ENCODE measurements around the gene CHI3L2. TPM values are rescaled to one million over a fixed set of nuclear protein-coding genes. Genes with fewer than 3 reads are reported as not detected.

Gene CHI3L2
- total RNA-seq, result 1.3 and 1.8 TPM in 2 replicates

- H3K4me3 Mint-ChIP-seq (ENCODE audit: low read depth), result no peak within 1 kb of the TSS
- peaks cover 69% of the 10 kb centered on the region for H3K4me1 Mint-ChIP-seq (ENCODE audit: low read depth)
- DNase-seq (ENCODE audit: low spot score), result no peak
- H3K9me3 Mint-ChIP-seq, result no peaks in the 10 kb centered on the region
- H3K27ac Mint-ChIP-seq, result no peak within 1 kb of the TSS
- no peaks in the 10 kb centered on the region for H3K36me3 Mint-ChIP-seq (ENCODE audit: low read depth)
- intact Hi-C loops (cut with micrococcal nuclease), result loop anchor here (5.0 to 10.0 kb wide), 2 partner anchors 35 to 247 kb away; partner anchors contain the start of gene C1orf162
- H3K27me3 Mint-ChIP-seq (ENCODE audit: low read depth), result no peaks in the 10 kb centered on the region
Observed at GRCh38 chr1:111227434-111227833, at the start of gene CHI3L2. Gene CHI3L2 (plus strand): TSS chr1:111227713. CDS start chr1:111227730, 17 bp downstream.

- Mint-ChIP-seq H3K27me3 (ENCODE audit: low read depth) (no peaks in the 10 kb centered on the region), H3K9me3 (no peaks in the 10 kb centered on the region), H3K4me3 (ENCODE audit: low read depth) (no peak overlapping the region), H3K4me1 (ENCODE audit: low read depth) (peaks cover 11% of the 10 kb centered on the region), H3K36me3 (ENCODE audit: low read depth) (peaks cover 60% of the 10 kb centered on the region), H3K27ac (no peak overlapping the region)
- intact Hi-C loops (cut with micrococcal nuclease), result no loop called here
- no peak for DNase-seq (ENCODE audit: low spot score)
Observed at GRCh38 chr1:111179968-111180533, 47.5 kb upstream of the CHI3L2 start.

DNA sequence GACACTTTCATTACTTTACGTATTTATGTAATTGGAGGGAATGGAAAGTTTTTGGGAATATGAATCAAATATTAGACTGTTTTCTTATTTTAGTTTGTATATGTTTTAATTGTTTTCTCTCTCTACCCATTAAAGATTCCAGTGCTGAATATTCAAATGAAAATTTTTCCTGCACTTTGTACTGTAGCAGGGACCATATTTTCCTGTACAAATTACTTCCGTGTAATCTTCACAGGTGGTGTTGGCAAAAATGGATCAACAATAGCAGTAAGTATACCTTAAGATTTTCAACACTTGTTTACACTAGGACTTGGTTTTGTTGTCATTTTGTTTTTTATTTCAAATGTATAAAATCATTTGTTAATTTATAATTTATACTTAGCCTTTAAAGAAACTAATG, 45.5 kb upstream of the CHI3L2 start:
- Mint-ChIP-seq H3K27ac (no peak overlapping the region), H3K4me3 (ENCODE audit: low read depth) (no peak overlapping the region), H3K4me1 (ENCODE audit: low read depth) (peaks cover 20% of the 10 kb centered on the region), H3K9me3 (no peaks in the 10 kb centered on the region), H3K27me3 (ENCODE audit: low read depth) (no peaks in the 10 kb centered on the region), H3K36me3 (ENCODE audit: low read depth) (peaks cover 76% of the 10 kb centered on the region)
- intact Hi-C loops (cut with micrococcal nuclease), result no loop called here
- DNase-seq (ENCODE audit: low spot score), result no peak

DNA sequence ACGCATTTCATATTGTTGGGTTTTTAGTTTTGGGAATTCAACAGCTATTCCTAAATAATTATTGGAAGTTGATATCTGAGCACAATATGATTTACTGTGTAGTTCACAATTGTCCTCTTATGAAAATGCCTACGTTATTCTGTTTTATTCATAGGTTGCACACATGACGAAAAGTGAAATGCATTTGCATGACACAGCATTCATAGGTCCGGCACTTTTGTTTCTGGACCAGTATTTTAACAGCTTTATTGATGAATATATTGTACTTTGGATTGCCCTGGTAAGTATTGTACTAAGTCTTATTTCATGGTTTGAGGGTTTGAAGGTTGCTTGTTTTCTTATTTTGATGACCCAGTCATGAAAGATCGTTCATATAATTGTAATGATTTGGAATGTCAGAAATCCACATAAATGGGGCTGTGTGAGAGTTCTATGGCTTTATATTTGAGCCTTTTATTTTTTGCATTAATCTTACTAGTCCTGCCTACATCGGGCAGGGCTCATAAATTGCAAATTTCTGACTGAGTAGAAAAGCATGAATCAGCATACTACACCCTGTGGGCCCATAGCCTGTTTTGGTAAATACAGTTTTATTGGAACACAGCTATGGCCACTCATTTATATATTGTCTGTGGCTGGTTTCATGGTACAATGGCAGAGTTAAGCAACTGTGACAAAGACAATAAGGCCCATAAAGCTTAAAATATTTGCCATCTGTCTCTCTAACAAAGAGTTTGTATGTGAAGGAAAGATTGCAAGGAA, 44.0 kb upstream of the CHI3L2 start:
- no peak for DNase-seq (ENCODE audit: low spot score)
- Mint-ChIP-seq H3K27ac (peak overlapping the region; percentile 62), H3K36me3 (ENCODE audit: low read depth) (peaks cover 82% of the 10 kb centered on the region), H3K4me1 (ENCODE audit: low read depth) (peaks cover 25% of the 10 kb centered on the region), H3K4me3 (ENCODE audit: low read depth) (no peak overlapping the region), H3K27me3 (ENCODE audit: low read depth) (no peaks in the 10 kb centered on the region), H3K9me3 (no peaks in the 10 kb centered on the region)
- intact Hi-C loops (cut with micrococcal nuclease), result no loop called here

GRCh38 chr1:111184663-111185062, 42.9 kb upstream of the CHI3L2 start:
- Mint-ChIP-seq H3K27me3 (ENCODE audit: low read depth) (no peaks in the 10 kb centered on the region), H3K27ac (no peak overlapping the region), H3K36me3 (ENCODE audit: low read depth) (peaks cover 86% of the 10 kb centered on the region), H3K9me3 (no peaks in the 10 kb centered on the region), H3K4me1 (ENCODE audit: low read depth) (peaks cover 32% of the 10 kb centered on the region), H3K4me3 (ENCODE audit: low read depth) (no peak overlapping the region)
- intact Hi-C loops (cut with micrococcal nuclease), result no loop called here
- no peak for DNase-seq (ENCODE audit: low spot score)

- H3K27ac Mint-ChIP-seq, result peak overlapping the region; percentile 24
- H3K4me1 Mint-ChIP-seq (ENCODE audit: low read depth), result peaks cover 79% of the 10 kb centered on the region
- no peak for DNase-seq (ENCODE audit: low spot score)
- no peaks in the 10 kb centered on the region for H3K27me3 Mint-ChIP-seq (ENCODE audit: low read depth)
- no peaks in the 10 kb centered on the region for H3K9me3 Mint-ChIP-seq
- intact Hi-C loops (cut with micrococcal nuclease), result loop anchor here (5.0 kb wide), 1 partner anchor 36 kb away; the partner anchor contains the start of gene CHI3L2
- peaks cover 99% of the 10 kb centered on the region for H3K36me3 Mint-ChIP-seq (ENCODE audit: low read depth)
- H3K4me3 Mint-ChIP-seq (ENCODE audit: low read depth), result no peak overlapping the region
Observed at GRCh38 chr1:111190931-111191451, 36.5 kb upstream of the CHI3L2 start.

DNA sequence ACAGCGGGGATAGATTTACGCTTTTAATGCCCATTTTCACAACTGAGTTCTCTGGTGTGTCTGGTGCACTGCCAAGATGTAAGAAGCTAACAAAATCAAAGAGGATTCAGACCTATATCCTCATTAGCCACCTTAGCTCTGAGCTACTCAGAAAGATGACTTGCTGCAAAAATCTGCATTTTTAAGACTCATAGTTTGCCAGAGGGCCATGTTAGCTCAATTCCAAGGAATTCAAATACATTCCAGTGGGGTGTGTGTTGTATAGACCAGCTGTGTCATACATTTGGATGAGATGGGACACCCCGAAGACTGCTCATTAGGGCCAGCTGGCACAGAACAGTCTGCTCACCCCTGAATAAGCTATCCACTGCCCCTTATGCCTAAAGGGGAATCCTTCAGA, 36.0 kb upstream of the CHI3L2 start:
- peak overlapping the region; percentile 24 for H3K27ac Mint-ChIP-seq
- H3K4me1 Mint-ChIP-seq (ENCODE audit: low read depth), result peaks cover 84% of the 10 kb centered on the region
- intact Hi-C loops (cut with micrococcal nuclease), result loop anchor here (5.0 kb wide), 1 partner anchor 36 kb away; the partner anchor contains the start of gene CHI3L2
- DNase-seq (ENCODE audit: low spot score), result no peak
- peaks cover 99% of the 10 kb centered on the region for H3K36me3 Mint-ChIP-seq (ENCODE audit: low read depth)
- H3K27me3 Mint-ChIP-seq (ENCODE audit: low read depth), result no peaks in the 10 kb centered on the region
- H3K9me3 Mint-ChIP-seq, result no peaks in the 10 kb centered on the region
- H3K4me3 Mint-ChIP-seq (ENCODE audit: low read depth), result no peak overlapping the region

GRCh38 chr1:111192074-111192473, 35.4 kb upstream of the CHI3L2 start:
- peak overlapping the region; percentile 26 for H3K27ac Mint-ChIP-seq
- H3K9me3 Mint-ChIP-seq, result no peaks in the 10 kb centered on the region
- peaks cover 86% of the 10 kb centered on the region for H3K4me1 Mint-ChIP-seq (ENCODE audit: low read depth)
- intact Hi-C loops (cut with micrococcal nuclease), result loop anchor here (5.0 kb wide), 1 partner anchor 35 kb away; the partner anchor contains the start of gene CHI3L2
- H3K36me3 Mint-ChIP-seq (ENCODE audit: low read depth), result peaks cover 99% of the 10 kb centered on the region
- no peaks in the 10 kb centered on the region for H3K27me3 Mint-ChIP-seq (ENCODE audit: low read depth)
- no peak overlapping the region for H3K4me3 Mint-ChIP-seq (ENCODE audit: low read depth)
- no peak for DNase-seq (ENCODE audit: low spot score)

GRCh38 chr1:111192658-111193519, 34.6 kb upstream of the CHI3L2 start:
- intact Hi-C loops (cut with micrococcal nuclease), result loop anchor here (5.0 kb wide), 1 partner anchor 34 kb away; the partner anchor contains the start of gene CHI3L2
- peak overlapping the region; percentile 89 for H3K27ac Mint-ChIP-seq
- H3K36me3 Mint-ChIP-seq (ENCODE audit: low read depth), result peaks cover 99% of the 10 kb centered on the region
- no peaks in the 10 kb centered on the region for H3K27me3 Mint-ChIP-seq (ENCODE audit: low read depth)
- DNase-seq (ENCODE audit: low spot score), result no peak
- peaks cover 90% of the 10 kb centered on the region for H3K4me1 Mint-ChIP-seq (ENCODE audit: low read depth)
- H3K9me3 Mint-ChIP-seq, result no peaks in the 10 kb centered on the region
- H3K4me3 Mint-ChIP-seq (ENCODE audit: low read depth), result no peak overlapping the region

GRCh38 chr1:111193712-111194480, 33.6 kb upstream of the CHI3L2 start:
- intact Hi-C loops (cut with micrococcal nuclease), result loop anchor here (5.0 kb wide), 1 partner anchor 33 kb away; the partner anchor contains the start of gene CHI3L2
- no peak for DNase-seq (ENCODE audit: low spot score)
- Mint-ChIP-seq H3K27ac (peak overlapping the region; percentile 89), H3K9me3 (no peaks in the 10 kb centered on the region), H3K27me3 (ENCODE audit: low read depth) (no peaks in the 10 kb centered on the region), H3K4me1 (ENCODE audit: low read depth) (peaks cover 93% of the 10 kb centered on the region), H3K4me3 (ENCODE audit: low read depth) (peak overlapping the region; percentile 19), H3K36me3 (ENCODE audit: low read depth) (peaks cover 99% of the 10 kb centered on the region)

DNA sequence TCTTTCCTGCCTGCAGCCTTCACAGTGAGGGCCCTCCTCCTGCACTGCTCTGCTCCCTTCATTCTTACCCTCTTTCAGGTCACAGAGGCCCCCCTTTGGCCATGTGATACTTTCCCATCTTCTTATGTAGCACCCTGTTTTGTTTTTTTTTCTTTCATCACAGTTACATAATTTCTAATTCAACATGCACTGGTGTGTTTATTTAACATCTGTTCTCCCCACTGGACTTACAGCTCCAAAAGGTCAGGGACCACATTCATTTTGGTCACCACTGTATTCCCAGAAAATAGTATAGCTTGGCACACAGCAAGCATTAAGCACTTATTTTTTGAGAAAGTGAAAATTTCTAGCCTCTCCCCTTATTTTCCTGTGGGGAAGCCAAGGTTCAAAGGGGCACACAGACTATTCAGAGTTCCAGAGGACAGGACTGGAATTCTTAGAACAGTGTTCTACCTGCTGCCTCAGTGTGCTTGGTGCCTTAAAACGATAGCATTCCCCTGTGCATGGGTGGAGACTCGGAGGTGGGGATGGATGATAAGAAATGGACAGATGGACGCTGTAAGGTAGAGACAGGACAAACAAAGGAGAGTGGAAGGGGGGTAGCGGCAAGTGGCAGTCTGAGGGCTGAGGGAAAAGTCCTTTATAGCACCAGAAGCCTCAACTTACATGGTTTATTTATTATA, 32.4 kb upstream of the CHI3L2 start:
- intact Hi-C loops (cut with micrococcal nuclease), result no loop called here
- Mint-ChIP-seq H3K9me3 (no peaks in the 10 kb centered on the region), H3K4me3 (ENCODE audit: low read depth) (peak overlapping the region; percentile 98), H3K27ac (peak overlapping the region; percentile 50), H3K27me3 (ENCODE audit: low read depth) (no peaks in the 10 kb centered on the region), H3K36me3 (ENCODE audit: low read depth) (peaks cover 99% of the 10 kb centered on the region), H3K4me1 (ENCODE audit: low read depth) (peaks cover 82% of the 10 kb centered on the region)
- no peak for DNase-seq (ENCODE audit: low spot score)
